HepG2 (cell line): Measurements from ENCODE around the gene KCNIP4. TPM values are rescaled to one million over a fixed set of nuclear protein-coding genes. Genes with fewer than 3 reads are reported as not detected.

Experiments used
- HMGXB4 ChIP-seq, 2 experiments: sonication (generic) in 1 of 2; formaldehyde crosslinking in 1 of 2; IDR thresholded peaks; 2 replicates each; pipeline versions ENCODE4 v1.4.0 to v1.6.1; 2018 to 2020; ENCODE audit warnings: missing genetic modification reagents in 2 of 2, borderline replicate concordance in 1 of 2, low read depth in 1 of 2, mild to moderate bottlenecking in 1 of 2, missing biosample characterization in 1 of 2
- IRF1 ChIP-seq: sonication (generic); formaldehyde crosslinking; IDR thresholded peaks from 2 replicates; pipeline ENCODE4 v1.4.0; 2020; ENCODE audit warnings: low read depth, mild to moderate bottlenecking, missing genetic modification reagents
- KDM2A ChIP-seq: sonication (generic); formaldehyde crosslinking; IDR thresholded peaks from 2 replicates; pipeline ENCODE4 v1.4.0; 2020; ENCODE audit warnings: low read depth, missing genetic modification reagents, borderline replicate concordance
- KLF12 ChIP-seq: sonication (generic); formaldehyde crosslinking; IDR thresholded peaks from 2 replicates; pipeline ENCODE4 v1.4.0; 2020; ENCODE audit warnings: missing genetic modification reagents, borderline replicate concordance
- MNT ChIP-seq: fragments of 450-650 bp; IDR thresholded peaks from 2 replicates; pipeline ENCODE4 v1.6.1; 2016
- MYNN ChIP-seq: sonication (generic); formaldehyde crosslinking; IDR thresholded peaks from 2 replicates; pipeline ENCODE4 v1.4.0; 2020; ENCODE audit warnings: mild to moderate bottlenecking, low read depth, missing genetic modification reagents
- RFX3 ChIP-seq: IDR thresholded peaks from 2 replicates; pipeline ENCODE4 v1.6.1; 2016; ENCODE audit warnings: missing biosample characterization, missing genetic modification reagents
- RFX5 ChIP-seq: IDR thresholded peaks from 2 replicates; pipeline ENCODE4 v1.6.1; 2011; ENCODE audit warnings: low read depth, low read length, improper control_type of control experiment
- SIX4 ChIP-seq: sonication (generic); formaldehyde crosslinking; IDR thresholded peaks from 2 replicates; pipeline ENCODE4 v1.4.0; 2020; ENCODE audit warnings: missing genetic modification reagents
- ZBTB38 ChIP-seq: sonication (generic); formaldehyde crosslinking; IDR thresholded peaks from 2 replicates; pipeline ENCODE4 v1.5.1; 2020; ENCODE audit warnings: mild to moderate bottlenecking, missing genetic modification reagents
- ZMYM4 ChIP-seq: sonication (generic); formaldehyde crosslinking; IDR thresholded peaks from 2 replicates; pipeline ENCODE4 v1.8.1; 2023; ENCODE audit warnings: mild to moderate bottlenecking, missing genetic modification reagents
- ZNF235 ChIP-seq: sonication (generic); formaldehyde crosslinking; IDR thresholded peaks from 2 replicates; pipeline ENCODE4 v1.8.1; 2023; ENCODE audit warnings: mild to moderate bottlenecking, missing genetic modification reagents, borderline replicate concordance
- ZNF326 ChIP-seq: sonication (generic); formaldehyde crosslinking; IDR thresholded peaks from 2 replicates; pipeline ENCODE4 v1.4.0; 2020; ENCODE audit warnings: missing genetic modification reagents, borderline replicate concordance
- ZNF331 ChIP-seq: sonication (generic); formaldehyde crosslinking; IDR thresholded peaks from 2 replicates; pipeline ENCODE4 v1.4.0; 2020; ENCODE audit warnings: missing genetic modification reagents
- ZNF333 ChIP-seq: sonication (generic); formaldehyde crosslinking; IDR thresholded peaks from 2 replicates; pipeline ENCODE4 v1.4.0; 2020; ENCODE audit warnings: mild to moderate bottlenecking, missing genetic modification reagents, borderline replicate concordance
- ZNF343 ChIP-seq: sonication (generic); formaldehyde crosslinking; IDR thresholded peaks from 2 replicates; pipeline ENCODE4 v1.4.0; 2020; ENCODE audit warnings: mild to moderate bottlenecking, missing genetic modification reagents
- ZNF354B ChIP-seq: sonication (generic); formaldehyde crosslinking; IDR thresholded peaks from 2 replicates; pipeline ENCODE4 v1.8.0; 2022; ENCODE audit warnings: mild to moderate bottlenecking, missing genetic modification reagents
- ZNF556 ChIP-seq: sonication (generic); formaldehyde crosslinking; IDR thresholded peaks from 2 replicates; pipeline ENCODE4 v1.4.0; 2020; ENCODE audit warnings: mild to moderate bottlenecking, missing genetic modification reagents, borderline replicate concordance
- ZZZ3 ChIP-seq: sonication (generic); formaldehyde crosslinking; IDR thresholded peaks from 2 replicates; pipeline ENCODE4 v1.4.0; 2020; ENCODE audit warnings: missing genetic modification reagents, mild to moderate bottlenecking, borderline replicate concordance
- polyA plus RNA-seq, 8 experiments: library from polyadenylated mRNA; depleted of rRNA in 3 of 8; stranded (reverse) in 7 of 8; unstranded in 1 of 8; fragments of >200 nt; fragmentation: Illumina TruSeq in 4 of 8; extraction: Trizol in 4 of 8; gene quantifications; 2 replicates each; pipeline versions ENCODE4 v1.2.1 to v1.2.3, GENCODE V29; 2011 to 2016; ENCODE audit warnings: low read depth in 4 of 8, missing spikeins in 1 of 8, mixed read lengths in 1 of 8; ENCODE audit not compliant: insufficient read depth in 1 of 8
- total RNA-seq, 5 experiments: library from RNA; depleted of rRNA; stranded (reverse); fragments of >200 nt; fragmentation: Illumina TruSeq; extraction: Trizol; gene quantifications; 2 replicates each; pipeline ENCODE4 v1.2.3, GENCODE V29; 2016; ENCODE audit warnings: low read depth in 1 of 5
- TF ChIP-seq, protein P1 (sequence below), 2 experiments: sonication (generic) in 1 of 2; formaldehyde crosslinking in 1 of 2; IDR thresholded peaks; 2 replicates each; pipeline versions ENCODE4 v1.4.0 to v1.6.1; 2016 to 2020; ENCODE audit warnings: borderline replicate concordance in 1 of 2, low read depth in 1 of 2, mild to moderate bottlenecking in 1 of 2, missing genetic modification reagents in 1 of 2

KCNIP4 gene
- total and polyA plus RNA-seq, 2 of the 13 experiments (the other 11 are each of a cell fraction or from before 2014, with no cell fraction given): 0.09 TPM; not detected in 1

- TF ChIP-seq, protein P1, sequence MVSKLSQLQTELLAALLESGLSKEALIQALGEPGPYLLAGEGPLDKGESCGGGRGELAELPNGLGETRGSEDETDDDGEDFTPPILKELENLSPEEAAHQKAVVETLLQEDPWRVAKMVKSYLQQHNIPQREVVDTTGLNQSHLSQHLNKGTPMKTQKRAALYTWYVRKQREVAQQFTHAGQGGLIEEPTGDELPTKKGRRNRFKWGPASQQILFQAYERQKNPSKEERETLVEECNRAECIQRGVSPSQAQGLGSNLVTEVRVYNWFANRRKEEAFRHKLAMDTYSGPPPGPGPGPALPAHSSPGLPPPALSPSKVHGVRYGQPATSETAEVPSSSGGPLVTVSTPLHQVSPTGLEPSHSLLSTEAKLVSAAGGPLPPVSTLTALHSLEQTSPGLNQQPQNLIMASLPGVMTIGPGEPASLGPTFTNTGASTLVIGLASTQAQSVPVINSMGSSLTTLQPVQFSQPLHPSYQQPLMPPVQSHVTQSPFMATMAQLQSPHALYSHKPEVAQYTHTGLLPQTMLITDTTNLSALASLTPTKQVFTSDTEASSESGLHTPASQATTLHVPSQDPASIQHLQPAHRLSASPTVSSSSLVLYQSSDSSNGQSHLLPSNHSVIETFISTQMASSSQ (IDR thresholded peaks at IDR 0.05; ENCODE audit: low read depth): no peak
- TF ChIP-seq, protein P1 (CRISPR knock-in tag; IDR thresholded peaks at IDR 0.05; ENCODE audit: borderline replicate concordance): peak; percentile 44; the same call in 1 of the 2 replicates
- TF ChIP-seq ZNF556: peak; percentile 71
- TF ChIP-seq ZNF343 (CRISPR knock-in tag): 0 out of 2 replicates have a peak, but pooled peaks have one; percentile 45
- peak; percentile 44; the same call in 1 of the 2 replicates for TF ChIP-seq ZNF235
- peak; percentile 75 for TF ChIP-seq MNT
- peak; percentile 27; the same call in 1 of the 2 replicates for TF ChIP-seq KLF12 (CRISPR knock-in tag)
- TF ChIP-seq ZMYM4 (CRISPR knock-in tag): peak; percentile 85
- TF ChIP-seq MYNN (CRISPR knock-in tag): no peak
- peak; percentile 54; the same call in 1 of the 2 replicates for TF ChIP-seq ZNF333 (CRISPR knock-in tag)
- 0 out of 2 replicates have a peak, but pooled peaks have one; percentile 32 for TF ChIP-seq SIX4 (CRISPR knock-in tag)
- peak; percentile 84 for TF ChIP-seq KDM2A
- TF ChIP-seq ZZZ3 (CRISPR knock-in tag): no peak
- TF ChIP-seq IRF1: no peak
- TF ChIP-seq HMGXB4 (CRISPR knock-in tag; IDR thresholded peaks at IDR 0.05; ENCODE audit: borderline replicate concordance in 1 of 2, low read depth in 1 of 2): peak; percentile 46 to 54; a peak in 2 of 4 replicates
- TF ChIP-seq ZNF354B (CRISPR knock-in tag): no peak
- TF ChIP-seq RFX3: peak; percentile 91
- peak; percentile 78 for TF ChIP-seq RFX5
- TF ChIP-seq ZNF326 (CRISPR knock-in tag): no peak
- peak; percentile 23; the same call in 1 of the 2 replicates for TF ChIP-seq ZNF331 (CRISPR knock-in tag)
- TF ChIP-seq ZBTB38: peak; percentile 27; the same call in 1 of the 2 replicates
These were observed 1248.4 kb downstream of the KCNIP4 start, which contains the start of gene PACRGL (continued) for GRCh38 chr4:20700007-20700761.
